ENCODE results near the gene TMPRSS15.

DNA sequence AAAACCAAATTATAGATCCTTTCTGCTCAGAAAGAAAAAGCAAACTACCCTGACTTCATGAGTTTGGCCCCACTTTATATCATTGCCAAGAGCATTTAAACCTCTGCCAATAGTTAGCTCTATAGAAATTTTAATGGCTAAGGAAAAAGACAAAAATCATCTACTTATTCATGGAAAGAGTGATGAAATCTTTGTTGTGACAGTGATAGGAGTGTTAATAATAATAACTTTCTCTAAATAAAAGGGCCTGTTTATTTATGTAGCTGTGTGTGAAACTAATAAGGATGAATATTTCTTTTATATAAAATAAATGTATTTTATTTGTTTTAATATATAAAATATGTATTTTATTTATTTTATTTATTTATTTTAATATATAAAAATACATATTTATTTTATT, 152.5 kb downstream of the TMPRSS15 start:
- TF ChIP-seq, protein P1, sequence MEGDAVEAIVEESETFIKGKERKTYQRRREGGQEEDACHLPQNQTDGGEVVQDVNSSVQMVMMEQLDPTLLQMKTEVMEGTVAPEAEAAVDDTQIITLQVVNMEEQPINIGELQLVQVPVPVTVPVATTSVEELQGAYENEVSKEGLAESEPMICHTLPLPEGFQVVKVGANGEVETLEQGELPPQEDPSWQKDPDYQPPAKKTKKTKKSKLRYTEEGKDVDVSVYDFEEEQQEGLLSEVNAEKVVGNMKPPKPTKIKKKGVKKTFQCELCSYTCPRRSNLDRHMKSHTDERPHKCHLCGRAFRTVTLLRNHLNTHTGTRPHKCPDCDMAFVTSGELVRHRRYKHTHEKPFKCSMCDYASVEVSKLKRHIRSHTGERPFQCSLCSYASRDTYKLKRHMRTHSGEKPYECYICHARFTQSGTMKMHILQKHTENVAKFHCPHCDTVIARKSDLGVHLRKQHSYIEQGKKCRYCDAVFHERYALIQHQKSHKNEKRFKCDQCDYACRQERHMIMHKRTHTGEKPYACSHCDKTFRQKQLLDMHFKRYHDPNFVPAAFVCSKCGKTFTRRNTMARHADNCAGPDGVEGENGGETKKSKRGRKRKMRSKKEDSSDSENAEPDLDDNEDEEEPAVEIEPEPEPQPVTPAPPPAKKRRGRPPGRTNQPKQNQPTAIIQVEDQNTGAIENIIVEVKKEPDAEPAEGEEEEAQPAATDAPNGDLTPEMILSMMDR (IDR thresholded peaks at IDR 0.05; ENCODE audit: insufficient read depth, low read depth, low read length), result no peak
- TF ChIP-seq EZH2 (IDR thresholded peaks at IDR 0.05; ENCODE audit: insufficient read depth, low read length), result no peak
